HCT116 (cell line): Measurements from ENCODE around the gene CNBD2. TPM values are rescaled to one million over a fixed set of nuclear protein-coding genes. Genes with fewer than 3 reads are reported as not detected.

ENCODE experiments used
- ATAC-seq: fragments of 200-7000 bp; cut with Tn5 transposase; 2 replicates; pipeline ENCODE4 v1.9.1; 2020; ENCODE audit warnings: mild to moderate bottlenecking, moderate library complexity
- BruUV-seq: library from RNA; stranded (reverse); fragments of 400-500 nt; replicated peaks from 2 replicates; lab custom pipeline; 2021; lab: Mats Ljungman, UMichigan
- CTCF ChIA-PET: fragments of 300-600 bp; sonication (Branson Sonifier 250); formaldehyde crosslinking; loops from one replicate; lab custom pipeline; 2021; ENCODE audit warnings: antibody characterized with exemption; lab: Charles Lee
- POLR2A ChIA-PET: fragments of 300-600, 350-600 bp; sonication (Branson Sonifier 250); formaldehyde crosslinking; loops from one replicate; lab custom pipeline; 2021; ENCODE audit warnings: antibody characterized with exemption; lab: Charles Lee
- RAD21 ChIA-PET, 2 experiments: fragments of 300-600 bp; sonication (Branson Sonifier 250); formaldehyde crosslinking; loops; one replicate each; lab custom pipeline; 2023; ENCODE audit warnings: low total read pairs in 2 of 2; ENCODE audit not compliant: uncharacterized antibody in 2 of 2, unreplicated experiment in 2 of 2, low non-redundant PET in 1 of 2; lab: Charles Lee
- DNase-seq: peaks from one replicate; pipeline ENCODE4 v3.0.0-alpha.2; 2010; ENCODE audit warnings: low read depth, low spot score
- H2AFZ ChIP-seq: fragments of 200-600 bp; shearing (Covaris generic), sonication (generic); 2 replicates; pipeline ENCODE4 v1.6.1; 2017; ENCODE audit warnings: low read depth, mixed run types, mixed read lengths, antibody characterized with exemption, low read length; ENCODE audit not compliant: poor library complexity, severe bottlenecking
- H3K27ac ChIP-seq: 2 replicates; pipeline ENCODE4 v1.5.1; 2012; ENCODE audit warnings: low read depth, low read length
- H3K27me3 ChIP-seq: fragments of 200-600 bp; sonication (generic); 2 replicates; pipeline ENCODE4 v1.6.1; 2016; ENCODE audit warnings: mixed run types, low read length, mixed read lengths; ENCODE audit not compliant: insufficient read depth
- H3K36me3 ChIP-seq, 2 experiments: fragments of 200-500 bp in 1 of 2; fragments of 200-600 bp in 1 of 2; sonication (Bioruptor generic) in 1 of 2; sonication (generic) in 1 of 2; 2 replicates each; pipeline versions ENCODE4 v1.5.1 to v1.6.1; 2014 to 2016; ENCODE audit warnings: low read length in 2 of 2, inconsistent platforms in 1 of 2, mixed read lengths in 1 of 2, mixed run types in 1 of 2; ENCODE audit not compliant: insufficient read depth in 2 of 2, control insufficient read depth in 1 of 2
- H3K4me1 ChIP-seq, 2 experiments: fragments of 200-600 bp in 1 of 2; sonication (generic) in 1 of 2; 2 replicates each; pipeline versions ENCODE4 v1.5.1 to v1.6.1; 2012 to 2017; ENCODE audit warnings: low read length in 2 of 2, inconsistent platforms in 1 of 2, mild to moderate bottlenecking in 1 of 2, mixed read lengths in 1 of 2, mixed run types in 1 of 2, moderate library complexity in 1 of 2; ENCODE audit not compliant: insufficient read depth in 2 of 2, control insufficient read depth in 1 of 2
- H3K4me2 ChIP-seq: fragments of 200-600 bp; sonication (generic); 2 replicates; pipeline ENCODE4 v1.6.1; 2017; ENCODE audit warnings: mixed run types, low read length, mixed read lengths
- H3K4me3 ChIP-seq, 2 experiments: fragments of 200-600 bp in 1 of 2; sonication (generic) in 1 of 2; replicated peaks in 1 of 2; 2 replicates each; pipeline ENCODE4 v1.5.1; 2011 to 2016; ENCODE audit warnings: low read length in 2 of 2, control low read depth in 1 of 2, low read depth in 1 of 2, mild to moderate bottlenecking in 1 of 2, mixed read lengths in 1 of 2, mixed run types in 1 of 2
- H3K79me2 ChIP-seq: fragments of 200-600 bp; sonication (generic); 2 replicates; pipeline ENCODE4 v1.6.1; 2017; ENCODE audit warnings: mild to moderate bottlenecking, mixed run types, low read length, moderate library complexity, mixed read lengths; ENCODE audit not compliant: insufficient read depth
- H3K9ac ChIP-seq: fragments of 200-600 bp; sonication (generic); 2 replicates; pipeline ENCODE4 v1.6.1; 2016; ENCODE audit warnings: low read length, mixed read lengths
- H3K9me2 ChIP-seq: fragments of 200-600 bp; sonication (generic), shearing (Covaris generic); 2 replicates; pipeline ENCODE4 v1.6.1; 2017; ENCODE audit warnings: mixed run types, mild to moderate bottlenecking, moderate library complexity; ENCODE audit not compliant: insufficient read depth
- H3K9me3 ChIP-seq, 2 experiments: fragments of 200-500 bp in 1 of 2; fragments of 200-600 bp in 1 of 2; sonication (Bioruptor generic) in 1 of 2; sonication (generic) in 1 of 2; 2 replicates each; pipeline ENCODE4 v1.6.1; 2014 to 2017; ENCODE audit warnings: low read length in 2 of 2, mixed read lengths in 2 of 2, inconsistent platforms in 1 of 2, low read depth in 1 of 2, mild to moderate bottlenecking in 1 of 2, mixed run types in 1 of 2, moderate library complexity in 1 of 2; ENCODE audit not compliant: control insufficient read depth in 1 of 2, insufficient read depth in 1 of 2
- H4K20me1 ChIP-seq: fragments of 200-600 bp; sonication (generic), shearing (Covaris generic); 2 replicates; pipeline ENCODE4 v1.6.1; 2017; ENCODE audit warnings: mixed run types, mild to moderate bottlenecking, moderate library complexity; ENCODE audit not compliant: insufficient read depth
- CBX3 ChIP-seq: IDR thresholded peaks from 2 replicates; pipeline ENCODE4 v1.6.1; 2012; ENCODE audit warnings: low read depth
- CEBPB ChIP-seq: IDR thresholded peaks from 2 replicates; pipeline ENCODE4 v1.6.1; 2012; ENCODE audit warnings: low read depth
- FOSL1 ChIP-seq: IDR thresholded peaks from 2 replicates; pipeline ENCODE4 v1.6.1; 2012; ENCODE audit warnings: low read depth
- JUND ChIP-seq: IDR thresholded peaks from 2 replicates; pipeline ENCODE4 v1.6.1; 2012
- SRF ChIP-seq: IDR thresholded peaks from 2 replicates; pipeline ENCODE4 v1.6.1; 2012; ENCODE audit warnings: low read depth
- TCF7L2 ChIP-seq: IDR thresholded peaks from 2 replicates; pipeline ENCODE4 v1.7.0; 2011; ENCODE audit warnings: borderline replicate concordance, inconsistent platforms; ENCODE audit not compliant: insufficient read depth, insufficient read length; ENCODE audit errors: extremely low read depth
- YY1 ChIP-seq: IDR thresholded peaks from 2 replicates; pipeline ENCODE4 v1.6.1; 2011; ENCODE audit warnings: low read length, low read depth, moderate library complexity, mild to moderate bottlenecking; ENCODE audit not compliant: insufficient replicate concordance; ENCODE audit errors: extremely low read depth
- ZFX ChIP-seq: fragments of 450-650 bp; IDR thresholded peaks from 2 replicates; pipeline ENCODE4 v1.6.1; 2017
- ZNF274 ChIP-seq: fragments of 200-500 bp; sonication (Bioruptor generic); IDR thresholded peaks from 2 replicates; pipeline ENCODE4 v1.6.1; 2014; ENCODE audit warnings: mild to moderate bottlenecking, low read depth, low read length, inconsistent platforms
- intact Hi-C: fragments of 100-400 bp; cut with micrococcal nuclease; formaldehyde crosslinking; loops from 2 replicates; pipeline ENCODE4 v1.10.0; 2022
- total RNA-seq: library from RNA; stranded (reverse); gene quantifications from one replicate; pipeline ENCODE4 v1.2.1, GENCODE V29; 2021; ENCODE audit not compliant: unreplicated experiment
- TF ChIP-seq, protein P1 (sequence below): IDR thresholded peaks from 2 replicates; pipeline ENCODE4 v1.6.1; 2011; ENCODE audit warnings: mild to moderate bottlenecking, low read length, moderate library complexity; ENCODE audit not compliant: insufficient replicate concordance; ENCODE audit errors: extremely low read depth
- TF ChIP-seq, protein P2 (sequence below): IDR thresholded peaks from 2 replicates; pipeline ENCODE4 v1.6.1; 2012
- TF ChIP-seq, protein P3 (sequence below): IDR thresholded peaks from 2 replicates; pipeline ENCODE4 v1.6.1; 2012

Gene CNBD2
- total RNA-seq, 1 experiment from 2014 or later = 3.1 TPM

GRCh38 chr20:36028106-36028808, 59.9 kb downstream of the CNBD2 start:
- DNase-seq (no peak), ATAC-seq (no peak)
- BruUV-seq = no TSS peak
- Histone ChIP-seq H3K36me3 (no peaks in the 10 kb centered on the region), H3K27me3 (no peaks in the 10 kb centered on the region), H3K4me3 (no peak overlapping the region), H4K20me1 (no peaks in the 10 kb centered on the region), H3K9me2 (no peaks in the 10 kb centered on the region), H2AFZ (no peak overlapping the region), H3K9ac (no peak overlapping the region), H3K9me3 (no peaks in the 10 kb centered on the region), H3K4me1 (no peaks in the 10 kb centered on the region), H3K4me2 (no peak overlapping the region), H3K79me2 (no peaks in the 10 kb centered on the region), H3K27ac (no peak overlapping the region)
- RAD21 ChIA-PET = no interaction called here
- TF ChIP-seq ZNF274 (no peak), CBX3 (no peak), ZFX (no peak), YY1 (no peak), TCF7L2 (no peak), SRF (no peak), FOSL1 (no peak), JUND (no peak), CEBPB (no peak)
- TF ChIP-seq, protein P1, sequence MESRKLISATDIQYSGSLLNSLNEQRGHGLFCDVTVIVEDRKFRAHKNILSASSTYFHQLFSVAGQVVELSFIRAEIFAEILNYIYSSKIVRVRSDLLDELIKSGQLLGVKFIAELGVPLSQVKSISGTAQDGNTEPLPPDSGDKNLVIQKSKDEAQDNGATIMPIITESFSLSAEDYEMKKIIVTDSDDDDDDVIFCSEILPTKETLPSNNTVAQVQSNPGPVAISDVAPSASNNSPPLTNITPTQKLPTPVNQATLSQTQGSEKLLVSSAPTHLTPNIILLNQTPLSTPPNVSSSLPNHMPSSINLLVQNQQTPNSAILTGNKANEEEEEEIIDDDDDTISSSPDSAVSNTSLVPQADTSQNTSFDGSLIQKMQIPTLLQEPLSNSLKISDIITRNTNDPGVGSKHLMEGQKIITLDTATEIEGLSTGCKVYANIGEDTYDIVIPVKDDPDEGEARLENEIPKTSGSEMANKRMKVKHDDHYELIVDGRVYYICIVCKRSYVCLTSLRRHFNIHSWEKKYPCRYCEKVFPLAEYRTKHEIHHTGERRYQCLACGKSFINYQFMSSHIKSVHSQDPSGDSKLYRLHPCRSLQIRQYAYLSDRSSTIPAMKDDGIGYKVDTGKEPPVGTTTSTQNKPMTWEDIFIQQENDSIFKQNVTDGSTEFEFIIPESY = no peak
- TF ChIP-seq, protein P2, sequence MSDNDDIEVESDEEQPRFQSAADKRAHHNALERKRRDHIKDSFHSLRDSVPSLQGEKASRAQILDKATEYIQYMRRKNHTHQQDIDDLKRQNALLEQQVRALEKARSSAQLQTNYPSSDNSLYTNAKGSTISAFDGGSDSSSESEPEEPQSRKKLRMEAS = no peak
- TF ChIP-seq, protein P3, sequence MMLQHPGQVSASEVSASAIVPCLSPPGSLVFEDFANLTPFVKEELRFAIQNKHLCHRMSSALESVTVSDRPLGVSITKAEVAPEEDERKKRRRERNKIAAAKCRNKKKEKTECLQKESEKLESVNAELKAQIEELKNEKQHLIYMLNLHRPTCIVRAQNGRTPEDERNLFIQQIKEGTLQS = no peak
- POLR2A ChIA-PET = no interaction called here
- CTCF ChIA-PET = interaction anchor here (1.7 kb wide), 1 partner anchor 35 kb away, joined by 3 read pairs; no protein-coding TSS in a partner anchor
- intact Hi-C loops = no loop called here
